ENCODE results near the gene GALNT6. TPM values are rescaled to one million over a fixed set of nuclear protein-coding genes. Genes with fewer than 3 reads are reported as not detected.

The GALNT6 gene
- total RNA-seq, 1 experiment from 2014 or later: 101 TPM

DNA sequence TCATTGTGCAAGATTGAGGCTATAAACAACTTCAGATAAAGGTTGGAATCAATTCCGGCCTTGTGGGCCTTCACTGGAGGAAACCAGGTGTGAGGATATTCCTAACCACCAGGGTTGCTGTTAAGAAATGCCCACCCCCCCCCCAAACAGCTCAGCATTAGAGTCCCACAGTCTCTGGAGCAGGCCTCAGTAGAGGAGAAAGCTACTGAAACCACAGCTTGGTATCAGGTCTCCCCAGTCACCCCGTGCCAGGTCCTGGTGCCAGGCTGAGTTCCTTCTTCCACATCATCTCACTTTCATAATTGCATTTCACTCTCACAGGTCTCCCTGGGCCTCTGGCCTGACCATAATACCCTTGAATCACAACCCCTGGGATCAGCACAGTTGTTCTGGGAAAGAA, 12.5 kb downstream of the GALNT6 start:
- Histone ChIP-seq H3F3A (ENCODE audit: low read length, unreplicated experiment) (no peaks in the 10 kb centered on the region), H3K4me1 (ENCODE audit: insufficient read depth, low read length) (peaks cover 24% of the 10 kb centered on the region), H4K20me1 (ENCODE audit: low read length) (no peaks in the 10 kb centered on the region), H3K9ac (ENCODE audit: low read length) (no peak overlapping the region), H3K4me3 (ENCODE audit: low read length) (no peak overlapping the region), H3K4me2 (ENCODE audit: low read length) (no peak overlapping the region), H3K9me2 (replicated peaks; ENCODE audit: low read length) (no peaks in the 10 kb centered on the region), H2AFZ (ENCODE audit: low read length) (no peak overlapping the region), H3K36me3 (ENCODE audit: low read depth, low read length) (peaks cover 78% of the 10 kb centered on the region), H3K79me2 (ENCODE audit: low read length) (peaks cover 24% of the 10 kb centered on the region), H3K9me3 (ENCODE audit: low read length) (no peaks in the 10 kb centered on the region), H3K27me3 (ENCODE audit: low read length) (no peaks in the 10 kb centered on the region), H3K27ac (ENCODE audit: low read length) (no peak overlapping the region)
- intact Hi-C loops (cut with micrococcal nuclease): no loop called here
- BruUV-seq (replicated peaks): no TSS peak
- POLR2A ChIA-PET (ENCODE audit: unreplicated experiment): no interaction called here
- no peak for DNase-seq
- TF ChIP-seq, protein P1, sequence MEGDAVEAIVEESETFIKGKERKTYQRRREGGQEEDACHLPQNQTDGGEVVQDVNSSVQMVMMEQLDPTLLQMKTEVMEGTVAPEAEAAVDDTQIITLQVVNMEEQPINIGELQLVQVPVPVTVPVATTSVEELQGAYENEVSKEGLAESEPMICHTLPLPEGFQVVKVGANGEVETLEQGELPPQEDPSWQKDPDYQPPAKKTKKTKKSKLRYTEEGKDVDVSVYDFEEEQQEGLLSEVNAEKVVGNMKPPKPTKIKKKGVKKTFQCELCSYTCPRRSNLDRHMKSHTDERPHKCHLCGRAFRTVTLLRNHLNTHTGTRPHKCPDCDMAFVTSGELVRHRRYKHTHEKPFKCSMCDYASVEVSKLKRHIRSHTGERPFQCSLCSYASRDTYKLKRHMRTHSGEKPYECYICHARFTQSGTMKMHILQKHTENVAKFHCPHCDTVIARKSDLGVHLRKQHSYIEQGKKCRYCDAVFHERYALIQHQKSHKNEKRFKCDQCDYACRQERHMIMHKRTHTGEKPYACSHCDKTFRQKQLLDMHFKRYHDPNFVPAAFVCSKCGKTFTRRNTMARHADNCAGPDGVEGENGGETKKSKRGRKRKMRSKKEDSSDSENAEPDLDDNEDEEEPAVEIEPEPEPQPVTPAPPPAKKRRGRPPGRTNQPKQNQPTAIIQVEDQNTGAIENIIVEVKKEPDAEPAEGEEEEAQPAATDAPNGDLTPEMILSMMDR (conservative IDR thresholded peaks at IDR 0.05; ENCODE audit: low read depth, low read length): no peak
- TF ChIP-seq EZH2 (IDR thresholded peaks at IDR 0.05; ENCODE audit: low read length, unreplicated experiment): no peak
- CTCF ChIA-PET: interaction anchor here (0.6 to 0.7 kb wide), 3 partner anchors 38 to 1402 kb away, joined by 3 to 7 read pairs (median 5); partner anchors contain the start of gene SCN8A
- ATAC-seq: no peak

DNA sequence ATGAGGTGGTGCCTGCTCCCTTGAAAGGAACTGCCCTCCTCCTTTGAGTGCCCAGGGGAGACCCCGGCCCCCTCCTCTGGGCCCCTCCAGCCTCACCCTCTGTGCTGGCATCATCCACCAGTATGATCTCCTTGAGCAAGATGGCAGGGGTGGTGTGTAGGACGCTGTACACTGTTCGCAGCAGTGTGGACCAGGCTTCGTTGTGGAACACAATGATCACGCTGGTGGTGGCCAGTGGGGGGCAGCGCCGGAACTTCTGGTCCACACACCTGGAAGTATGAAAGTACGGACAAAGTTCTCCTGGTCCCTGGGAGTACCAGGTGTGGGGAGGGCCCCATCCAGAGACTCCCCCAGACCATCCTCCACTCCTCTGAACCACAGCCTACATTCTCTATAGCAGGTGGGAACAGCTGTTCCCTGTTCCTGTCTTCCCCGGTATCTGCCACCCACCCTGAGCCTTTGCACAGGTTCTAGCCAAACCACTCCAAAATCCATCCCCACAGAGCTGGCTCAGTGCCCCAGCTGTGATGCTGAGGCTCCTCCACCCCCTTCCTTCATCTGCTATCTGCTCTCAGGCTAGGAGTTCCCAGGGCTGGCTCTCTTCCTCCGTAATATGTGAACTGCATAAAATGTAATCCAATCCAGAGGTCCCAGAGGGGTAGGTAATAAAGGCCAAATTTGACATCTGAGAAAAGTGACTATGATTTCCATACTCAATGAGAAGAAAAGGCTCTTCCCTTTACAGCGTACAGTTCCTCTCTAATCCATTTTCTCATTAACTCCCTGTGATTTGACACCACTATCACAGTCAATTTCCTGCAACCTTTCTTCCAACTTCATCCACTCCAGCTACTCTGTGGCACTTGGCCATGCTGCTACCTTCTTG, 13.9 kb downstream of the GALNT6 start:
- TF ChIP-seq EZH2phosphoT487 (IDR thresholded peaks at IDR 0.05; ENCODE audit: borderline replicate concordance, low read length) (no peak), EZH2 (IDR thresholded peaks at IDR 0.05; ENCODE audit: low read length, unreplicated experiment) (no peak)
- TF ChIP-seq, protein P1 (conservative IDR thresholded peaks at IDR 0.05; ENCODE audit: low read depth, low read length): peak; percentile 29; the same call in 1 of the 2 replicates
- POLR2A ChIA-PET (ENCODE audit: unreplicated experiment): interaction anchor here (1.1 kb wide), 1 partner anchor 17 kb away, joined by 6 read pairs; no protein-coding TSS in a partner anchor
- Histone ChIP-seq H3F3A (ENCODE audit: low read length, unreplicated experiment) (peaks cover 5% of the 10 kb centered on the region), H2AFZ (ENCODE audit: low read length) (no peak overlapping the region), H3K9me2 (replicated peaks; ENCODE audit: low read length) (no peaks in the 10 kb centered on the region), H3K4me2 (ENCODE audit: low read length) (no peak overlapping the region), H3K27me3 (ENCODE audit: low read length) (no peaks in the 10 kb centered on the region), H3K36me3 (ENCODE audit: low read depth, low read length) (peaks cover 83% of the 10 kb centered on the region), H3K9me3 (ENCODE audit: low read length) (no peaks in the 10 kb centered on the region), H3K9ac (ENCODE audit: low read length) (no peak overlapping the region), H3K79me2 (ENCODE audit: low read length) (peaks cover 16% of the 10 kb centered on the region), H3K27ac (ENCODE audit: low read length) (no peak overlapping the region), H4K20me1 (ENCODE audit: low read length) (no peaks in the 10 kb centered on the region), H3K4me1 (ENCODE audit: insufficient read depth, low read length) (peaks cover 22% of the 10 kb centered on the region), H3K4me3 (ENCODE audit: low read length) (no peak overlapping the region)
- ATAC-seq (no peak), DNase-seq (no peak)
- BruUV-seq (replicated peaks): no TSS peak
- intact Hi-C loops (cut with micrococcal nuclease): no loop called here
- CTCF ChIA-PET: no interaction called here

DNA sequence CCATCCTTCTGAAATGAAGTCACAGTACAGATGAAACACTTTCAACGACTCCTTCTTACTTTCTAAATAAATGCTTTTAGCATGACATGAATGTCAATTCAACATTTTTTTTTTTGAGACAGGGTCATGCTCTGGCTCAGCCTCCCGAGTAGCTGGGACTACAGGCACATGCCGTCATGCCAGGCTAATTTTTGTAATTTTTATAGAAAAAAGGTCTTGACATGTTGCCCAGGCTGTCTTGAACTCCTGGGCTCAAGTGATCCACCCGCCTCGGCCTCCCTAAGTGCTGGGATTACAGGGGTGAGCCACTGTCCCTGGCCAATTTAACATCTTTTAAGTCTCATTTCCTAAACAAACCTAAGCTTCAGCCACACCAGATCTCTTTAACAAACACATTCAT, 16.4 kb downstream of the GALNT6 start:
- Histone ChIP-seq H3K27me3 (ENCODE audit: low read length) (no peaks in the 10 kb centered on the region), H3F3A (ENCODE audit: low read length, unreplicated experiment) (peaks cover 12% of the 10 kb centered on the region), H4K20me1 (ENCODE audit: low read length) (no peaks in the 10 kb centered on the region), H3K9me2 (replicated peaks; ENCODE audit: low read length) (no peaks in the 10 kb centered on the region), H3K9me3 (ENCODE audit: low read length) (no peaks in the 10 kb centered on the region), H3K79me2 (ENCODE audit: low read length) (peaks cover 8% of the 10 kb centered on the region), H3K9ac (ENCODE audit: low read length) (no peak overlapping the region), H3K36me3 (ENCODE audit: low read depth, low read length) (peaks cover 69% of the 10 kb centered on the region), H3K4me2 (ENCODE audit: low read length) (no peak overlapping the region), H3K4me3 (ENCODE audit: low read length) (no peak overlapping the region), H3K4me1 (ENCODE audit: insufficient read depth, low read length) (peaks cover 32% of the 10 kb centered on the region), H3K27ac (ENCODE audit: low read length) (no peak overlapping the region), H2AFZ (ENCODE audit: low read length) (no peak overlapping the region)
- intact Hi-C loops (cut with micrococcal nuclease): loop anchor here (5.0 kb wide), 1 partner anchor 47 kb away; the partner anchor contains the start of gene SLC4A8
- no TSS peak for BruUV-seq (replicated peaks)
- DNase-seq (no peak), ATAC-seq (no peak)
- ChIA-PET POLR2A (ENCODE audit: unreplicated experiment) (no interaction called here), CTCF (interaction anchor here (0.5 kb wide), 1 partner anchor 44 kb away, joined by 3 read pairs; no protein-coding TSS in a partner anchor)
- no peak for TF ChIP-seq EZH2 (IDR thresholded peaks at IDR 0.05; ENCODE audit: low read length, unreplicated experiment)

Measured in PC-3 (cell line).